HG03469 (cell line): Measurements from ENCODE around the gene RIN1.

Experiments
- ATAC-seq: cut with Tn5 transposase; IDR thresholded peaks from one replicate; pipeline ENCODE4 v1.9.1; 2021; ENCODE audit warnings: mild to moderate bottlenecking, moderate library complexity, moderate number of reproducible peaks; ENCODE audit not compliant: unreplicated experiment

RIN1 gene

GRCh38 chr11:66284526-66285078, 51.6 kb downstream of the RIN1 start:
- no peak for ATAC-seq

- ATAC-seq, result no peak
Measured at GRCh38 chr11:66283461-66284105, 52.7 kb downstream of the RIN1 start.

GRCh38 chr11:66282468-66283455, 53.5 kb downstream of the RIN1 start:
- no peak for ATAC-seq
